H1 (cell line): ENCODE data around the gene TAX1BP1. TPM values are rescaled to one million over a fixed set of nuclear protein-coding genes. Genes with fewer than 3 reads are reported as not detected.

ENCODE experiments used
- CTCF ChIA-PET: fragments of 300-600 bp; sonication (Branson Sonifier 250); formaldehyde crosslinking; loops from one replicate; lab custom pipeline; 2021; ENCODE audit not compliant: partially characterized antibody; lab: Charles Lee
- POLR2A ChIA-PET: fragments of 300-600 bp; sonication (Branson Sonifier 250); formaldehyde crosslinking; loops from one replicate; lab custom pipeline; 2021; ENCODE audit warnings: inconsistent platforms; ENCODE audit not compliant: partially characterized antibody; lab: Charles Lee
- DNase-seq, 2 experiments: peaks; one replicate each; pipeline versions ENCODE4 v3.0.0 to v3.0.0-alpha.2; 2010 to 2022; ENCODE audit warnings: low spot score in 2 of 2, low read depth in 1 of 2, mixed read lengths in 1 of 2
- FAIRE-seq: peaks from 2 replicates; lab custom pipeline; 2011; peaks lifted over from hg19 to GRCh38; lab: Jason Lieb, UNC
- H2AFZ ChIP-seq: 2 replicates; pipeline ENCODE4 v1.8.1; 2012; ENCODE audit warnings: low read length, inconsistent platforms
- H2AK5ac ChIP-seq: 2 replicates; pipeline ENCODE4 v1.6.1; 2013; ENCODE audit warnings: low read depth, low read length
- H2BK120ac ChIP-seq: replicated peaks from 2 replicates; pipeline ENCODE3; 2013; ENCODE audit warnings: low read depth, low read length, inconsistent platforms
- H2BK12ac ChIP-seq: 2 replicates; pipeline ENCODE4 v1.6.1; 2013; ENCODE audit warnings: low read depth, low read length
- H2BK15ac ChIP-seq: 2 replicates; pipeline ENCODE4 v1.6.1; 2013; ENCODE audit warnings: low read length
- H2BK20ac ChIP-seq: 2 replicates; pipeline ENCODE4 v1.6.1; 2013; ENCODE audit warnings: low read length
- H2BK5ac ChIP-seq: 2 replicates; pipeline ENCODE4 v1.6.1; 2013; ENCODE audit warnings: low read depth, low read length
- H3K14ac ChIP-seq: 2 replicates; pipeline ENCODE4 v1.6.1; 2013; ENCODE audit warnings: inconsistent platforms; ENCODE audit not compliant: insufficient read length
- H3K18ac ChIP-seq: 2 replicates; pipeline ENCODE4 v1.6.1; 2013; ENCODE audit warnings: low read length; ENCODE audit errors: extremely low read depth
- H3K23ac ChIP-seq: 2 replicates; pipeline ENCODE4 v1.6.1; 2013; ENCODE audit warnings: inconsistent platforms; ENCODE audit not compliant: insufficient read length
- H3K23me2 ChIP-seq: 2 replicates; pipeline ENCODE4 v1.6.1; 2013; ENCODE audit warnings: low read depth, low read length
- H3K27ac ChIP-seq: 2 replicates; pipeline ENCODE4 v1.6.1; 2011; ENCODE audit warnings: low read depth, low read length, inconsistent platforms
- H3K27me3 ChIP-seq, 4 experiments: replicated peaks in 1 of 4; 1 replicate in 1 of 4; 2 replicates in 3 of 4; pipeline versions ENCODE4 v1.6.1 to v1.8.1; 2011 to 2013; ENCODE audit warnings: low read length in 3 of 4, mild to moderate bottlenecking in 3 of 4, inconsistent platforms in 2 of 4, mixed read lengths in 2 of 4, moderate library complexity in 1 of 4; ENCODE audit not compliant: control insufficient read depth in 3 of 4, insufficient read depth in 3 of 4; ENCODE audit errors: extremely low read depth in 1 of 4
- H3K36me3 ChIP-seq, 4 experiments: 2 replicates each; pipeline versions ENCODE4 v1.6.1 to v1.8.1; 2011 to 2013; ENCODE audit warnings: mild to moderate bottlenecking in 4 of 4, low read length in 3 of 4, moderate library complexity in 2 of 4, control low read depth in 1 of 4, inconsistent platforms in 1 of 4; ENCODE audit not compliant: insufficient read depth in 4 of 4, control insufficient read depth in 2 of 4
- H3K4ac ChIP-seq: replicated peaks from 2 replicates; pipeline ENCODE3; 2013; ENCODE audit warnings: low read length, low read depth, mixed read lengths, inconsistent platforms; ENCODE audit not compliant: insufficient read length
- H3K4me1 ChIP-seq, 4 experiments: replicated peaks in 1 of 4; 1 replicate in 1 of 4; 2 replicates in 3 of 4; pipeline versions ENCODE4 v1.6.1 to v1.8.1; 2011 to 2013; ENCODE audit warnings: low read length in 3 of 4, inconsistent platforms in 2 of 4, mixed read lengths in 1 of 4; ENCODE audit not compliant: insufficient read depth in 4 of 4, control insufficient read depth in 3 of 4
- H3K4me2 ChIP-seq, 2 experiments: 2 replicates each; pipeline versions ENCODE4 v1.6.1 to v1.8.1; 2011 to 2013; ENCODE audit warnings: low read depth in 2 of 2, low read length in 2 of 2, control low read depth in 1 of 2, inconsistent platforms in 1 of 2, mild to moderate bottlenecking in 1 of 2; ENCODE audit not compliant: insufficient read depth in 1 of 2
- H3K4me3 ChIP-seq, 4 experiments: fragments of 200-600, 300-600 bp in 1 of 4; sonication (generic), shearing (Covaris generic), sonication (Bioruptor Twin) in 1 of 4; 2 replicates each; pipeline versions ENCODE4 v1.5.1 to v1.8.1; 2011 to 2016; ENCODE audit warnings: low read length in 4 of 4, low read depth in 3 of 4, control low read depth in 2 of 4, inconsistent platforms in 2 of 4, mild to moderate bottlenecking in 2 of 4, mixed read lengths in 1 of 4, moderate library complexity in 1 of 4; ENCODE audit not compliant: insufficient read depth in 2 of 4; ENCODE audit errors: extremely low read depth in 1 of 4
- H3K56ac ChIP-seq: replicated peaks from 2 replicates; pipeline ENCODE3; 2013; ENCODE audit warnings: low read depth, mild to moderate bottlenecking, mixed read lengths, low read length, inconsistent platforms; ENCODE audit not compliant: insufficient read length
- H3K79me1 ChIP-seq: 2 replicates; pipeline ENCODE4 v1.6.1; 2013; ENCODE audit warnings: low read depth, low read length, control low read depth
- H3K79me2 ChIP-seq, 2 experiments: 2 replicates each; pipeline versions ENCODE4 v1.6.1 to v1.8.1; 2012 to 2013; ENCODE audit warnings: low read length in 2 of 2, mild to moderate bottlenecking in 2 of 2, inconsistent platforms in 1 of 2; ENCODE audit not compliant: insufficient read depth in 2 of 2, control insufficient read depth in 1 of 2
- H3K9ac ChIP-seq, 4 experiments: replicated peaks in 1 of 4; 1 replicate in 1 of 4; 2 replicates in 3 of 4; pipeline versions ENCODE4 v1.6.1 to v1.8.1; 2011 to 2013; ENCODE audit warnings: low read depth in 3 of 4, low read length in 3 of 4, control low read depth in 2 of 4, mild to moderate bottlenecking in 2 of 4, moderate library complexity in 2 of 4, inconsistent platforms in 1 of 4; ENCODE audit errors: extremely low read depth in 1 of 4
- H3K9me3 ChIP-seq, 2 experiments: 2 replicates each; pipeline versions ENCODE4 v1.6.1 to v1.8.1; 2012 to 2013; ENCODE audit warnings: mild to moderate bottlenecking in 2 of 2, moderate library complexity in 2 of 2, control low read depth in 1 of 2, inconsistent platforms in 1 of 2, low read depth in 1 of 2, low read length in 1 of 2, mixed read lengths in 1 of 2; ENCODE audit not compliant: insufficient read depth in 2 of 2
- H4K20me1 ChIP-seq, 2 experiments: replicated peaks in 1 of 2; 2 replicates each; pipeline versions ENCODE3 to v1.8.1; 2011 to 2013; ENCODE audit warnings: inconsistent platforms in 2 of 2, low read length in 2 of 2, mild to moderate bottlenecking in 1 of 2; ENCODE audit not compliant: insufficient read depth in 2 of 2, control insufficient read depth in 1 of 2
- H4K5ac ChIP-seq: 2 replicates; pipeline ENCODE4 v1.6.1; 2013; ENCODE audit warnings: low read length, low read depth, mixed read lengths, inconsistent platforms; ENCODE audit not compliant: insufficient read length
- H4K8ac ChIP-seq: 2 replicates; pipeline ENCODE4 v1.8.0; 2013; ENCODE audit warnings: mild to moderate bottlenecking, moderate library complexity, low read length, inconsistent platforms; ENCODE audit not compliant: insufficient read depth; ENCODE audit errors: extremely low read depth
- H4K91ac ChIP-seq: replicated peaks from 2 replicates; pipeline ENCODE3; 2013; ENCODE audit warnings: low read length, mixed read lengths, inconsistent platforms; ENCODE audit not compliant: insufficient read length
- CHD1 ChIP-seq: IDR thresholded peaks from 2 replicates; pipeline ENCODE4 v1.6.1; 2012; ENCODE audit warnings: low read depth, low read length, improper control_type of control experiment
- CTBP2 ChIP-seq: IDR thresholded peaks from 2 replicates; pipeline ENCODE4 v1.7.0; 2011; ENCODE audit warnings: borderline replicate concordance, mild to moderate bottlenecking, moderate library complexity, mixed read lengths, low read length; ENCODE audit not compliant: insufficient read depth, insufficient read length
- CTCF ChIP-seq, 3 experiments: IDR thresholded peaks; 1 replicate in 2 of 3; 2 replicates in 1 of 3; pipeline versions ENCODE4 v1.5.1 to v1.6.1; 2011; ENCODE audit warnings: low read length in 3 of 3, mild to moderate bottlenecking in 3 of 3, inconsistent platforms in 2 of 3, low read depth in 1 of 3, moderate library complexity in 1 of 3; ENCODE audit not compliant: insufficient read depth in 1 of 3; ENCODE audit errors: control extremely low read depth in 1 of 3
- EGR1 ChIP-seq: IDR thresholded peaks from 2 replicates; pipeline ENCODE4 v1.6.1; 2011; ENCODE audit warnings: low read depth, low read length, borderline replicate concordance
- GTF2F1 ChIP-seq: IDR thresholded peaks from 2 replicates; pipeline ENCODE4 v1.6.1; 2012; ENCODE audit warnings: low read depth, low read length, improper control_type of control experiment, borderline replicate concordance
- RBBP5 ChIP-seq: IDR thresholded peaks from 2 replicates; pipeline ENCODE4 v1.7.1; 2012; ENCODE audit warnings: low read depth, mild to moderate bottlenecking, inconsistent platforms, low read length, moderate library complexity, borderline replicate concordance
- SP2 ChIP-seq: IDR thresholded peaks from 2 replicates; pipeline ENCODE4 v1.6.1; 2012; ENCODE audit warnings: mild to moderate bottlenecking, low read length, inconsistent platforms
- SP4 ChIP-seq: IDR thresholded peaks from 2 replicates; pipeline ENCODE4 v1.6.1; 2012; ENCODE audit warnings: low read length, inconsistent platforms
- WGBS, 2 experiments: shearing (Covaris generic) in 1 of 2; methylation state at CpG; one replicate each; pipeline versions ENCODE4 v1.1.6 to v1.1.7; 2013 to 2015; ENCODE audit warnings: low lambda C conversion rate in 2 of 2, mixed read lengths in 2 of 2, inconsistent platforms in 1 of 2, low coverage in 1 of 2, missing lambda C conversion rate in 1 of 2; ENCODE audit not compliant: insufficient replicate concordance in 2 of 2, insufficient coverage in 1 of 2, insufficient read length in 1 of 2; ENCODE audit errors: extremely low coverage in 1 of 2, missing lambda C conversion rate in 1 of 2; 5-methylcytosine and 5-hydroxymethylcytosine counted together
- polyA plus RNA-seq, 7 experiments: library from polyadenylated mRNA; depleted of rRNA in 3 of 7; stranded (reverse) in 5 of 7; unstranded in 2 of 7; fragments of >200 nt in 5 of 7; fragments of 200-250 nt in 2 of 7; gene quantifications; 1 replicate in 5 of 7; 2 replicates in 1 of 7; 4 replicates in 1 of 7; pipeline versions ENCODE4 v1.2.1 to v1.2.3, GENCODE V29; 2011 to 2013; ENCODE audit warnings: missing spikeins in 2 of 7, mixed read lengths in 2 of 7
- total RNA-seq: library from RNA; stranded (reverse); fragmentation: NEBNext Ultra II Directional; extraction: Animal tissue kit (Norgen Biotek cat#: 25700); gene quantifications from 2 replicates; pipeline ENCODE4 v1.2.1, GENCODE V29; 2021

Gene TAX1BP1
- total and polyA plus RNA-seq, 2 of the 8 experiments (the other 6 are each of a cell fraction or from before 2014, with no cell fraction given) = 56.0 to 62.7 TPM

DNA sequence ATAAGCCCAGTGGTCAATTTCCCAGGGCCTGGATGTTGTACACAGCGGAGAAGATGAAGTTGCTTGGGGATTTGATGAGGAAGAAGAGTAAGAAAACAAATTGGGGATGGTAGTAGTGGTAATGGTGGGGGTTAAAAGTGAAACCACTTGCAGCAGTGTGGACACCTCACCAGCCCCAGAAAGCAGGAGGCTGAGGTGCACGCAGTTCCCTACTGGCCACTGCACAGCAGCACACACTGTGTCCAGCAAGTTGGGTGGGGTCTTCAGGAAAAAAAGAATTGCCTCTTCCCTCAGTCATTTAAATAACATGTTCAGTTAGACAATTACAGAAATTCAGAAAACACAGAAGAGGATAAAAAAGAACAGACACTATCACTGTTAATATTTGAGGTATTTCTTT is 96.6 kb downstream of the TAX1BP1 start:
- no peak overlapping the region for H3K27ac ChIP-seq
- TF ChIP-seq SP4 (no peak), CTBP2 (no peak), CHD1 (no peak), GTF2F1 (no peak), RBBP5 (no peak), SP2 (no peak), CTCF (IDR thresholded peaks at IDR 0.05; ENCODE audit: control extremely low read depth in 1 of 3, insufficient read depth in 1 of 3, low read depth in 1 of 3, low read length in 3 of 3) (no peak), EGR1 (no peak)
- TF ChIP-seq, all 59 proteins: peak for 0
- H3K23me2 ChIP-seq = no peaks in the 10 kb centered on the region
- no peak overlapping the region for H3K4ac ChIP-seq
- ChIA-PET CTCF (interaction anchor here (1.1 to 1.5 kb wide), 2 partner anchors 10 to 99 kb away, joined by 3 to 5 read pairs; no protein-coding TSS in a partner anchor), POLR2A (no interaction called here)
- no peak overlapping the region for H2BK12ac ChIP-seq
- H3K4me2 ChIP-seq = no peak overlapping the region
- H3K18ac ChIP-seq = no peak overlapping the region
- H4K20me1 ChIP-seq = no peaks in the 10 kb centered on the region
- H2BK20ac ChIP-seq = no peak overlapping the region
- H4K8ac ChIP-seq = no peak overlapping the region
- no peaks in the 10 kb centered on the region for H3K79me2 ChIP-seq
- no peak for DNase-seq
- no peak overlapping the region for H2BK5ac ChIP-seq
- H2AK5ac ChIP-seq = no peak overlapping the region
- no peak overlapping the region for H4K5ac ChIP-seq
- 90% methylated on average over 2 of the region's 2 CpGs; no CpG with 5 or more reads in 1 of the 2 experiments for WGBS, 2 experiments
- H3K56ac ChIP-seq = no peak overlapping the region
- H3K9me3 ChIP-seq = no peaks in the 10 kb centered on the region
- H3K9ac ChIP-seq = no peak overlapping the region
- H3K14ac ChIP-seq = no peak overlapping the region
- H2AFZ ChIP-seq = no peak overlapping the region
- no peak overlapping the region for H3K23ac ChIP-seq
- H3K4me1 ChIP-seq = peaks cover 0 to 4% (median 0%) of the 10 kb centered on the region in 4 experiments; a peak in 2 of 7 replicates
- no peak overlapping the region for H3K4me3 ChIP-seq
- H3K79me1 ChIP-seq = no peaks in the 10 kb centered on the region
- no peak overlapping the region for H2BK15ac ChIP-seq
- H3K27me3 ChIP-seq = no peaks in the 10 kb centered on the region
- H3K36me3 ChIP-seq = no peaks in the 10 kb centered on the region
- FAIRE-seq = no peak
- H4K91ac ChIP-seq = no peak overlapping the region
- no peak overlapping the region for H2BK120ac ChIP-seq
